ENCODE measurements around the gene ROR2. TPM values are rescaled to one million over a fixed set of nuclear protein-coding genes. Genes with fewer than 3 reads are reported as not detected.

Gene ROR2
- total RNA-seq, 4 donors from 2014 or later, result 4.2 to 23.2 (median 11.2) TPM

DNA sequence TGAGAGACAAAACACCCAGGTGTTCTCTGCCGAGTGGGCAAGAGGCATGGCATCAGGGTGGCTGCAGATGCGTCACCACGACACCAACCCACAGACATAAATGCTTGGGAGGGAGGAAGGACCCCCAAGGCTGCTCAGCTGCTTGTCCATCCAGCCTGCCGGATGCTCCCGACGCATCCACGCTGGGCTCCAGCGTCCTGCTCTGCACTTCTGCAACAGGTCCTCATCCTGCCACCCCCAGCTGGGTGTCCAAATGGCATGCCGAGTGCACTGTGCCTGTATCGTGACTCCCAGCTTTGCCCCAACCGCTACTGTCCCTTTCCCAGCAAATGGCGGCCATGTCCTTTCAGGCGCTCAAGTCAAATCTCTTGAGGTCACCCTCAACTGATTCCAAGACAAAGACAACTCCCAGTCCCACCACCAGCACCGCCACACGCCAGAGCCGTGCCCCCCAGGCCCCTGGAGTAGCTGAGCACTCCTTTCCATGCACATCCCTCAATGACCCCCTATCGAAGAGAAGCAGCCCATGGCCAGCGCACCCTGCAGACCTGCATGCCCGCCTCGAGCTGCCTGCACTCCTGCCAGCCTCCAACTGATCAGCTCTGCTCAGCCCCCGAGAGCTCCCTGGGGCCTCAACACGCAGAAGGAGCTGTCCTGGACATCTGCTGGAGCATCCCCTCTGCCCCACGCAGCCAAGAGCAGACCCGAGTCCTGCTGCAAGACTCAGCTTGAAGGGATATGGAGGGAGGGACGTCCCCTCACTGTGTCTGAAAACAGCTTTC is 116.7 kb downstream of the ROR2 start:
- no peaks in the 10 kb centered on the region for H3K36me3 ChIP-seq
- intact Hi-C loops (cut with DNase I; ENCODE audit: low total_unique reads) (loop anchor here (10.0 kb wide), 1 partner anchor 62 kb away; no protein-coding TSS in a partner anchor), in situ Hi-C loops (cut with MboI; ENCODE audit: low pct_ligation_motif_present in 1 of 4, low pct_unique_long_range_greater_than_20kb in 1 of 4, low sequenced_read_pairs in 3 of 4) (no loop called here)
- H3K27me3 ChIP-seq, result no peaks in the 10 kb centered on the region
- peaks cover 7 to 39% (median 20%) of the 10 kb centered on the region in 4 donors for H3K4me1 ChIP-seq
- WGBS, 2 donors (ENCODE audit: low coverage in 1 of 2), result 85 to 100% methylated on average over 1 to 25 of the region's 25 CpGs
- H3K27ac ChIP-seq, result peak overlapping the region; percentile 9 to 70 (median 46)
- DNase-seq, result no peak
- no peaks in the 10 kb centered on the region for H3K9me3 ChIP-seq
- no peak overlapping the region for H3K4me3 ChIP-seq
- TF ChIP-seq CTCF (IDR thresholded peaks at IDR 0.05) (no peak), POLR2AphosphoS5 (IDR thresholded peaks at IDR 0.05) (no peak), POLR2A (IDR thresholded peaks at IDR 0.05) (no peak), EP300 (IDR thresholded peaks at IDR 0.05; ENCODE audit: low read depth) (no peak)

- no peak for DNase-seq
- Histone ChIP-seq H3K4me1 (peaks cover under 1 to 29% (median 10%) of the 10 kb centered on the region in 4 donors), H3K9me3 (no peaks in the 10 kb centered on the region), H3K27me3 (no peaks in the 10 kb centered on the region), H3K36me3 (no peaks in the 10 kb centered on the region), H3K27ac (no peak overlapping the region), H3K4me3 (no peak overlapping the region)
- TF ChIP-seq POLR2A (IDR thresholded peaks at IDR 0.05) (no peak), CTCF (IDR thresholded peaks at IDR 0.05) (no peak), EP300 (IDR thresholded peaks at IDR 0.05; ENCODE audit: low read depth) (no peak), POLR2AphosphoS5 (IDR thresholded peaks at IDR 0.05) (no peak)
- 90% methylated on average over 7 of the region's 7 CpGs; no CpG with 5 or more reads in 1 of the 2 donors for WGBS, 2 donors (ENCODE audit: low coverage in 1 of 2)
- intact Hi-C loops (cut with DNase I; ENCODE audit: low total_unique reads) (loop anchor here (10.0 kb wide), 1 partner anchor 62 kb away; no protein-coding TSS in a partner anchor), in situ Hi-C loops (cut with MboI; ENCODE audit: low pct_ligation_motif_present in 1 of 4, low pct_unique_long_range_greater_than_20kb in 1 of 4, low sequenced_read_pairs in 3 of 4) (no loop called here)
These were observed 117.7 kb downstream of the ROR2 start for GRCh38 chr9:91832322-91832721.

DNA sequence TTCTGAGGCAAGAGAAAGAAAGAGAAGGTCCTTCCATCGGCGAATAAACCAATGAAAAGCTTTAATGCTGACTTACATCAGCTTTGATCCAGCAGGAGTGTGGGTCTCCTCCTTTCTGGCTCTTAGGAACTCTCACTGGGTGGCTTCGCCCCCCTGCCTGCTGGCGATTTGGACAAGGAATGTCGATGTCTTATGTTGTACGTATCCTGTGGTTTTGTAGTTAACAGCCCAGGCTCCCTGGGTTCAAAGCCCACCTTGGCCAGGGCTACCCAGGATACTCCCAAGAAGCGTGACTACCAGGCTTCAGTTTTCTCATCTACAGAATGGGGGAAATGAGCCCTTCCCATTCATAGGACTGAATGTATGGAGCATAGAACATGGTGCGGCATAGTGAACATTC is 124.2 kb downstream of the ROR2 start:
- 86 to 100% methylated on average over 1 to 8 of the region's 8 CpGs for WGBS, 2 donors (ENCODE audit: low coverage in 1 of 2)
- Histone ChIP-seq H3K4me3 (no peak overlapping the region), H3K4me1 (peaks cover 7 to 21% (median 10%) of the 10 kb centered on the region in 4 donors), H3K27me3 (no peaks in the 10 kb centered on the region), H3K27ac (peak overlapping the region; percentile 42 to 70 (median 44)), H3K9me3 (no peaks in the 10 kb centered on the region), H3K36me3 (no peaks in the 10 kb centered on the region)
- TF ChIP-seq CTCF (IDR thresholded peaks at IDR 0.05) (no peak), POLR2AphosphoS5 (IDR thresholded peaks at IDR 0.05) (no peak), POLR2A (IDR thresholded peaks at IDR 0.05) (no peak), EP300 (IDR thresholded peaks at IDR 0.05; ENCODE audit: low read depth) (no peak)
- in situ Hi-C loops (cut with MboI; ENCODE audit: low pct_ligation_motif_present in 1 of 4, low pct_unique_long_range_greater_than_20kb in 1 of 4, low sequenced_read_pairs in 3 of 4), result no loop called here
- no peak for DNase-seq
- intact Hi-C loops (cut with DNase I; ENCODE audit: low total_unique reads), result no loop called here

GRCh38 chr9:91825422-91825821 is 124.6 kb downstream of the ROR2 start:
- Histone ChIP-seq H3K4me3 (no peak overlapping the region), H3K4me1 (peaks cover 7 to 24% (median 11%) of the 10 kb centered on the region in 4 donors), H3K27me3 (no peaks in the 10 kb centered on the region), H3K9me3 (no peaks in the 10 kb centered on the region), H3K27ac (peak overlapping the region; percentile 43 to 70 (median 44)), H3K36me3 (no peaks in the 10 kb centered on the region)
- intact Hi-C loops (cut with DNase I; ENCODE audit: low total_unique reads), result no loop called here
- no peak for DNase-seq
- TF ChIP-seq POLR2AphosphoS5 (IDR thresholded peaks at IDR 0.05) (peak in 1 of 3 donors; percentile 3), POLR2A (IDR thresholded peaks at IDR 0.05) (no peak), CTCF (IDR thresholded peaks at IDR 0.05) (no peak), EP300 (IDR thresholded peaks at IDR 0.05; ENCODE audit: low read depth) (no peak)
- in situ Hi-C loops (cut with MboI; ENCODE audit: low pct_ligation_motif_present in 1 of 4, low pct_unique_long_range_greater_than_20kb in 1 of 4, low sequenced_read_pairs in 3 of 4), result no loop called here
- 57% methylated on average over 4 of the region's 4 CpGs; no CpG with 5 or more reads in 1 of the 2 donors for whole genome bisulfite sequencing, 2 donors (ENCODE audit: low coverage in 1 of 2)
